H1 (cell line): Measurements from ENCODE around the gene PSMA2. TPM values are rescaled to one million over a fixed set of nuclear protein-coding genes. Genes with fewer than 3 reads are reported as not detected.

ENCODE experiments used
- CTCF ChIA-PET: fragments of 300-600 bp; sonication (Branson Sonifier 250); formaldehyde crosslinking; loops from one replicate; lab custom pipeline; 2021; ENCODE audit not compliant: partially characterized antibody; lab: Charles Lee
- POLR2A ChIA-PET: fragments of 300-600 bp; sonication (Branson Sonifier 250); formaldehyde crosslinking; loops from one replicate; lab custom pipeline; 2021; ENCODE audit warnings: inconsistent platforms; ENCODE audit not compliant: partially characterized antibody; lab: Charles Lee
- DNase-seq, 2 experiments: peaks; one replicate each; pipeline versions ENCODE4 v3.0.0 to v3.0.0-alpha.2; 2010 to 2022; ENCODE audit warnings: low spot score in 2 of 2, low read depth in 1 of 2, mixed read lengths in 1 of 2
- FAIRE-seq: peaks from 2 replicates; lab custom pipeline; 2011; peaks lifted over from hg19 to GRCh38; lab: Jason Lieb, UNC
- H2AFZ ChIP-seq: 2 replicates; pipeline ENCODE4 v1.8.1; 2012; ENCODE audit warnings: low read length, inconsistent platforms
- H2AK5ac ChIP-seq: 2 replicates; pipeline ENCODE4 v1.6.1; 2013; ENCODE audit warnings: low read depth, low read length
- H2BK120ac ChIP-seq: replicated peaks from 2 replicates; pipeline ENCODE3; 2013; ENCODE audit warnings: low read depth, low read length, inconsistent platforms
- H2BK12ac ChIP-seq: 2 replicates; pipeline ENCODE4 v1.6.1; 2013; ENCODE audit warnings: low read depth, low read length
- H2BK15ac ChIP-seq: 2 replicates; pipeline ENCODE4 v1.6.1; 2013; ENCODE audit warnings: low read length
- H2BK20ac ChIP-seq: 2 replicates; pipeline ENCODE4 v1.6.1; 2013; ENCODE audit warnings: low read length
- H2BK5ac ChIP-seq: 2 replicates; pipeline ENCODE4 v1.6.1; 2013; ENCODE audit warnings: low read depth, low read length
- H3K14ac ChIP-seq: 2 replicates; pipeline ENCODE4 v1.6.1; 2013; ENCODE audit warnings: inconsistent platforms; ENCODE audit not compliant: insufficient read length
- H3K18ac ChIP-seq: 2 replicates; pipeline ENCODE4 v1.6.1; 2013; ENCODE audit warnings: low read length; ENCODE audit errors: extremely low read depth
- H3K23ac ChIP-seq: 2 replicates; pipeline ENCODE4 v1.6.1; 2013; ENCODE audit warnings: inconsistent platforms; ENCODE audit not compliant: insufficient read length
- H3K23me2 ChIP-seq: 2 replicates; pipeline ENCODE4 v1.6.1; 2013; ENCODE audit warnings: low read depth, low read length
- H3K27ac ChIP-seq: 2 replicates; pipeline ENCODE4 v1.6.1; 2011; ENCODE audit warnings: low read depth, low read length, inconsistent platforms
- H3K27me3 ChIP-seq, 4 experiments: replicated peaks in 1 of 4; 1 replicate in 1 of 4; 2 replicates in 3 of 4; pipeline versions ENCODE4 v1.6.1 to v1.8.1; 2011 to 2013; ENCODE audit warnings: low read length in 3 of 4, mild to moderate bottlenecking in 3 of 4, inconsistent platforms in 2 of 4, mixed read lengths in 2 of 4, moderate library complexity in 1 of 4; ENCODE audit not compliant: control insufficient read depth in 3 of 4, insufficient read depth in 3 of 4; ENCODE audit errors: extremely low read depth in 1 of 4
- H3K36me3 ChIP-seq, 4 experiments: 2 replicates each; pipeline versions ENCODE4 v1.6.1 to v1.8.1; 2011 to 2013; ENCODE audit warnings: mild to moderate bottlenecking in 4 of 4, low read length in 3 of 4, moderate library complexity in 2 of 4, control low read depth in 1 of 4, inconsistent platforms in 1 of 4; ENCODE audit not compliant: insufficient read depth in 4 of 4, control insufficient read depth in 2 of 4
- H3K4ac ChIP-seq: replicated peaks from 2 replicates; pipeline ENCODE3; 2013; ENCODE audit warnings: low read length, low read depth, mixed read lengths, inconsistent platforms; ENCODE audit not compliant: insufficient read length
- H3K4me1 ChIP-seq, 4 experiments: replicated peaks in 1 of 4; 1 replicate in 1 of 4; 2 replicates in 3 of 4; pipeline versions ENCODE4 v1.6.1 to v1.8.1; 2011 to 2013; ENCODE audit warnings: low read length in 3 of 4, inconsistent platforms in 2 of 4, mixed read lengths in 1 of 4; ENCODE audit not compliant: insufficient read depth in 4 of 4, control insufficient read depth in 3 of 4
- H3K4me2 ChIP-seq, 2 experiments: 2 replicates each; pipeline versions ENCODE4 v1.6.1 to v1.8.1; 2011 to 2013; ENCODE audit warnings: low read depth in 2 of 2, low read length in 2 of 2, control low read depth in 1 of 2, inconsistent platforms in 1 of 2, mild to moderate bottlenecking in 1 of 2; ENCODE audit not compliant: insufficient read depth in 1 of 2
- H3K4me3 ChIP-seq, 4 experiments: fragments of 200-600, 300-600 bp in 1 of 4; sonication (generic), shearing (Covaris generic), sonication (Bioruptor Twin) in 1 of 4; 2 replicates each; pipeline versions ENCODE4 v1.5.1 to v1.8.1; 2011 to 2016; ENCODE audit warnings: low read length in 4 of 4, low read depth in 3 of 4, control low read depth in 2 of 4, inconsistent platforms in 2 of 4, mild to moderate bottlenecking in 2 of 4, mixed read lengths in 1 of 4, moderate library complexity in 1 of 4; ENCODE audit not compliant: insufficient read depth in 2 of 4; ENCODE audit errors: extremely low read depth in 1 of 4
- H3K56ac ChIP-seq: replicated peaks from 2 replicates; pipeline ENCODE3; 2013; ENCODE audit warnings: low read depth, mild to moderate bottlenecking, mixed read lengths, low read length, inconsistent platforms; ENCODE audit not compliant: insufficient read length
- H3K79me1 ChIP-seq: 2 replicates; pipeline ENCODE4 v1.6.1; 2013; ENCODE audit warnings: low read depth, low read length, control low read depth
- H3K79me2 ChIP-seq, 2 experiments: 2 replicates each; pipeline versions ENCODE4 v1.6.1 to v1.8.1; 2012 to 2013; ENCODE audit warnings: low read length in 2 of 2, mild to moderate bottlenecking in 2 of 2, inconsistent platforms in 1 of 2; ENCODE audit not compliant: insufficient read depth in 2 of 2, control insufficient read depth in 1 of 2
- H3K9ac ChIP-seq, 4 experiments: replicated peaks in 1 of 4; 1 replicate in 1 of 4; 2 replicates in 3 of 4; pipeline versions ENCODE4 v1.6.1 to v1.8.1; 2011 to 2013; ENCODE audit warnings: low read depth in 3 of 4, low read length in 3 of 4, control low read depth in 2 of 4, mild to moderate bottlenecking in 2 of 4, moderate library complexity in 2 of 4, inconsistent platforms in 1 of 4; ENCODE audit errors: extremely low read depth in 1 of 4
- H3K9me3 ChIP-seq, 2 experiments: 2 replicates each; pipeline versions ENCODE4 v1.6.1 to v1.8.1; 2012 to 2013; ENCODE audit warnings: mild to moderate bottlenecking in 2 of 2, moderate library complexity in 2 of 2, control low read depth in 1 of 2, inconsistent platforms in 1 of 2, low read depth in 1 of 2, low read length in 1 of 2, mixed read lengths in 1 of 2; ENCODE audit not compliant: insufficient read depth in 2 of 2
- H4K20me1 ChIP-seq, 2 experiments: replicated peaks in 1 of 2; 2 replicates each; pipeline versions ENCODE3 to v1.8.1; 2011 to 2013; ENCODE audit warnings: inconsistent platforms in 2 of 2, low read length in 2 of 2, mild to moderate bottlenecking in 1 of 2; ENCODE audit not compliant: insufficient read depth in 2 of 2, control insufficient read depth in 1 of 2
- H4K5ac ChIP-seq: 2 replicates; pipeline ENCODE4 v1.6.1; 2013; ENCODE audit warnings: low read length, low read depth, mixed read lengths, inconsistent platforms; ENCODE audit not compliant: insufficient read length
- H4K8ac ChIP-seq: 2 replicates; pipeline ENCODE4 v1.8.0; 2013; ENCODE audit warnings: mild to moderate bottlenecking, moderate library complexity, low read length, inconsistent platforms; ENCODE audit not compliant: insufficient read depth; ENCODE audit errors: extremely low read depth
- H4K91ac ChIP-seq: replicated peaks from 2 replicates; pipeline ENCODE3; 2013; ENCODE audit warnings: low read length, mixed read lengths, inconsistent platforms; ENCODE audit not compliant: insufficient read length
- EP300 ChIP-seq, 2 experiments: IDR thresholded peaks; 1 replicate in 1 of 2; 2 replicates in 1 of 2; pipeline ENCODE4 v1.6.1; 2011 to 2012; ENCODE audit warnings: low read depth in 2 of 2, low read length in 2 of 2, mild to moderate bottlenecking in 2 of 2, borderline replicate concordance in 1 of 2, inconsistent platforms in 1 of 2, moderate library complexity in 1 of 2
- polyA plus RNA-seq, 7 experiments: library from polyadenylated mRNA; depleted of rRNA in 3 of 7; stranded (reverse) in 5 of 7; unstranded in 2 of 7; fragments of >200 nt in 5 of 7; fragments of 200-250 nt in 2 of 7; gene quantifications; 1 replicate in 5 of 7; 2 replicates in 1 of 7; 4 replicates in 1 of 7; pipeline versions ENCODE4 v1.2.1 to v1.2.3, GENCODE V29; 2011 to 2013; ENCODE audit warnings: missing spikeins in 2 of 7, mixed read lengths in 2 of 7
- total RNA-seq: library from RNA; stranded (reverse); fragmentation: NEBNext Ultra II Directional; extraction: Animal tissue kit (Norgen Biotek cat#: 25700); gene quantifications from 2 replicates; pipeline ENCODE4 v1.2.1, GENCODE V29; 2021

PSMA2 gene
- total and polyA plus RNA-seq, 2 of the 8 experiments (the other 6 are each of a cell fraction or from before 2014, with no cell fraction given), result 211 to 259 TPM

GRCh38 chr7:42907316-42907715 is 24.7 kb downstream of the PSMA2 start:
- no peaks in the 10 kb centered on the region for H4K20me1 ChIP-seq
- H2AK5ac ChIP-seq, result no peak overlapping the region
- H2BK15ac ChIP-seq, result no peak overlapping the region
- H3K9ac ChIP-seq, result no peak overlapping the region
- H3K27ac ChIP-seq, result no peak overlapping the region
- H3K23me2 ChIP-seq, result peaks cover 2% of the 10 kb centered on the region; the same call in 1 of the 2 replicates
- no peak overlapping the region for H3K4me3 ChIP-seq
- H2AFZ ChIP-seq, result no peak overlapping the region
- no peak for DNase-seq
- no peak overlapping the region for H3K14ac ChIP-seq
- no peak overlapping the region for H4K8ac ChIP-seq
- no peak overlapping the region for H2BK120ac ChIP-seq
- no peak overlapping the region for H4K91ac ChIP-seq
- H3K18ac ChIP-seq, result no peak overlapping the region
- H3K79me1 ChIP-seq, result peaks cover 4% of the 10 kb centered on the region; the same call in 1 of the 2 replicates
- no peak overlapping the region for H3K4me2 ChIP-seq
- POLR2A ChIA-PET, result interaction anchor here (2.0 kb wide), 1 partner anchor 19 kb away, joined by 8 read pairs; no protein-coding TSS in a partner anchor
- no peak overlapping the region for H3K56ac ChIP-seq
- H3K27me3 ChIP-seq, result no peaks in the 10 kb centered on the region
- CTCF ChIA-PET, result no interaction called here
- no peak overlapping the region for H3K23ac ChIP-seq
- no peak overlapping the region for H2BK12ac ChIP-seq
- H3K36me3 ChIP-seq, result no peaks in the 10 kb centered on the region; a peak in 1 of 8 replicates
- no peak overlapping the region for H3K4ac ChIP-seq
- no peak overlapping the region for H4K5ac ChIP-seq
- no peak for FAIRE-seq
- peaks cover 0 to 6% (median 3%) of the 10 kb centered on the region in 4 experiments; a peak in 5 of 7 replicates for H3K4me1 ChIP-seq
- H2BK5ac ChIP-seq, result no peak overlapping the region
- no peaks in the 10 kb centered on the region for H3K9me3 ChIP-seq
- peaks cover 0 to 10% of the 10 kb centered on the region in 2 experiments; a peak in 2 of 4 replicates for H3K79me2 ChIP-seq
- H2BK20ac ChIP-seq, result no peak overlapping the region
- TF ChIP-seq EP300 (IDR thresholded peaks at IDR 0.05; ENCODE audit: borderline replicate concordance in 1 of 2, low read depth in 2 of 2, low read length in 2 of 2), result no peak
